Chondrocyte (in vitro differentiated cells): ENCODE measurements around the gene SHB. TPM values are rescaled to one million over a fixed set of nuclear protein-coding genes. Genes with fewer than 3 reads are reported as not detected.

Source experiments
- DNase-seq: peaks from one replicate; pipeline ENCODE4 v3.0.0; 2021; ENCODE audit warnings: mixed read lengths, low spot score
- H3K27ac Mint-ChIP-seq: one replicate; pipeline ENCODE4 v1.8.0; 2021; ENCODE audit warnings: mild to moderate bottlenecking, moderate library complexity, mixed read lengths; ENCODE audit not compliant: unreplicated experiment
- H3K27me3 Mint-ChIP-seq: 2 replicates; pipeline ENCODE4 v1.8.0; 2021; ENCODE audit warnings: low read depth, mixed read lengths
- H3K36me3 Mint-ChIP-seq: 2 replicates; pipeline ENCODE4 v1.8.0; 2021; ENCODE audit warnings: low read depth, mixed read lengths
- H3K4me1 Mint-ChIP-seq: 2 replicates; pipeline ENCODE4 v1.8.0; 2021; ENCODE audit warnings: low read depth, mild to moderate bottlenecking, mixed read lengths
- H3K4me3 Mint-ChIP-seq: one replicate; pipeline ENCODE4 v1.8.0; 2021; ENCODE audit warnings: mild to moderate bottlenecking, moderate library complexity, mixed read lengths; ENCODE audit not compliant: unreplicated experiment
- H3K9me3 Mint-ChIP-seq: 2 replicates; pipeline ENCODE4 v1.8.0; 2021; ENCODE audit warnings: low read depth, mixed read lengths
- CTCF ChIP-seq: fragments of 200-600 bp; sonication (generic); IDR thresholded peaks from 2 replicates; pipeline ENCODE4 v1.5.0; 2021; ENCODE audit warnings: antibody characterized with exemption, mild to moderate bottlenecking, moderate library complexity
- total RNA-seq: library from RNA; stranded (reverse); gene quantifications from 3 replicates; pipeline ENCODE4 v1.2.1, GENCODE V29; 2021

The SHB gene
- total RNA-seq, 1 donor from 2014 or later: 23.8 TPM

- TF ChIP-seq CTCF: no peak
- no peak overlapping the region for H3K4me3 Mint-ChIP-seq
- H3K27me3 Mint-ChIP-seq: no peaks in the 10 kb centered on the region
- H3K9me3 Mint-ChIP-seq: peaks cover 6% of the 10 kb centered on the region
- H3K36me3 Mint-ChIP-seq: peaks cover 22% of the 10 kb centered on the region
- DNase-seq: no peak
- H3K4me1 Mint-ChIP-seq: peaks cover 87% of the 10 kb centered on the region
- H3K27ac Mint-ChIP-seq: no peak overlapping the region
Measured at GRCh38 chr9:37948417-37948980, 120.5 kb downstream of the SHB start.

GRCh38 chr9:37947977-37948376 is 121.0 kb downstream of the SHB start:
- no peak overlapping the region for H3K4me3 Mint-ChIP-seq
- no peak overlapping the region for H3K27ac Mint-ChIP-seq
- H3K4me1 Mint-ChIP-seq: peaks cover 87% of the 10 kb centered on the region
- no peaks in the 10 kb centered on the region for H3K27me3 Mint-ChIP-seq
- no peak for TF ChIP-seq CTCF
- no peak for DNase-seq
- peaks cover 2% of the 10 kb centered on the region for H3K9me3 Mint-ChIP-seq
- peaks cover 19% of the 10 kb centered on the region for H3K36me3 Mint-ChIP-seq

- Mint-ChIP-seq H3K27me3 (no peaks in the 10 kb centered on the region), H3K9me3 (no peaks in the 10 kb centered on the region), H3K4me1 (peaks cover 86% of the 10 kb centered on the region), H3K36me3 (peaks cover 14% of the 10 kb centered on the region), H3K27ac (peak overlapping the region; percentile 54), H3K4me3 (no peak overlapping the region)
- DNase-seq: no peak
- TF ChIP-seq CTCF: no peak
Measured at GRCh38 chr9:37947471-37947870, 121.6 kb downstream of the SHB start.

- DNase-seq: no peak
- Mint-ChIP-seq H3K27ac (no peak overlapping the region), H3K4me3 (no peak overlapping the region), H3K27me3 (no peaks in the 10 kb centered on the region), H3K36me3 (peaks cover 9% of the 10 kb centered on the region), H3K9me3 (no peaks in the 10 kb centered on the region), H3K4me1 (peaks cover 86% of the 10 kb centered on the region)
- no peak for TF ChIP-seq CTCF
Measured at GRCh38 chr9:37946971-37947370, 122.1 kb downstream of the SHB start.

GRCh38 chr9:37946041-37946440 is 123.0 kb downstream of the SHB start:
- Mint-ChIP-seq H3K27me3 (no peaks in the 10 kb centered on the region), H3K36me3 (peaks cover 8% of the 10 kb centered on the region), H3K4me1 (peaks cover 80% of the 10 kb centered on the region), H3K27ac (no peak overlapping the region), H3K4me3 (no peak overlapping the region), H3K9me3 (no peaks in the 10 kb centered on the region)
- no peak for DNase-seq
- no peak for TF ChIP-seq CTCF
